ENCODE data around the gene HSPBAP1. TPM values are rescaled to one million over a fixed set of nuclear protein-coding genes. Genes with fewer than 3 reads are reported as not detected.

The HSPBAP1 gene
- total RNA-seq, 1 donor from 2014 or later, result 9.1 TPM

DNA sequence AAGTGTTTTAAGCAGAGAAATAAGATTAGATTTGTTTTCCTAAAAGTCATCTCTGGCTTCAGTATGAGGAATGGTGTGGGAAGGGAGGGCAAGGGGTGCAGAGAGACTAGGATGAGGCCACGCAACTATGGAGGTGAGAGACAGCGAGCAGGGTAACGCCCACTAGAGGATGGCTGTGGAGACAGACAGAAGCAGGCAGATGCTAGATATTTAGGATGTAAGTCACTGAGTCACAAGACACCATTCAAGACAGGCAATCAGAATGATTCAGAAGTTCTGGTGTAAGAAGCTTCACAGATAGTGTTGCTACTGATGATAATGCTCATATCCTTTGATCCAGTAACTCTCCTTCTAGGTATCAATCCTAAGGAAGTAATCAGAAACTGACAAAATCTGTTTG lies 19.1 kb downstream of the HSPBAP1 start:
- TF ChIP-seq, protein P1, sequence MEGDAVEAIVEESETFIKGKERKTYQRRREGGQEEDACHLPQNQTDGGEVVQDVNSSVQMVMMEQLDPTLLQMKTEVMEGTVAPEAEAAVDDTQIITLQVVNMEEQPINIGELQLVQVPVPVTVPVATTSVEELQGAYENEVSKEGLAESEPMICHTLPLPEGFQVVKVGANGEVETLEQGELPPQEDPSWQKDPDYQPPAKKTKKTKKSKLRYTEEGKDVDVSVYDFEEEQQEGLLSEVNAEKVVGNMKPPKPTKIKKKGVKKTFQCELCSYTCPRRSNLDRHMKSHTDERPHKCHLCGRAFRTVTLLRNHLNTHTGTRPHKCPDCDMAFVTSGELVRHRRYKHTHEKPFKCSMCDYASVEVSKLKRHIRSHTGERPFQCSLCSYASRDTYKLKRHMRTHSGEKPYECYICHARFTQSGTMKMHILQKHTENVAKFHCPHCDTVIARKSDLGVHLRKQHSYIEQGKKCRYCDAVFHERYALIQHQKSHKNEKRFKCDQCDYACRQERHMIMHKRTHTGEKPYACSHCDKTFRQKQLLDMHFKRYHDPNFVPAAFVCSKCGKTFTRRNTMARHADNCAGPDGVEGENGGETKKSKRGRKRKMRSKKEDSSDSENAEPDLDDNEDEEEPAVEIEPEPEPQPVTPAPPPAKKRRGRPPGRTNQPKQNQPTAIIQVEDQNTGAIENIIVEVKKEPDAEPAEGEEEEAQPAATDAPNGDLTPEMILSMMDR (conservative IDR thresholded peaks at IDR 0.05), result no peak
- H3K4me3 Mint-ChIP-seq, result no peak overlapping the region
- no peaks in the 10 kb centered on the region for H3K9me3 Mint-ChIP-seq
- H3K36me3 Mint-ChIP-seq, result peaks cover 10% of the 10 kb centered on the region
- H3K27me3 Mint-ChIP-seq, result no peaks in the 10 kb centered on the region
- H3K4me1 Mint-ChIP-seq (ENCODE audit: unreplicated experiment), result no peaks in the 10 kb centered on the region
- H3K27ac Mint-ChIP-seq, result no peak overlapping the region
- DNase-seq (ENCODE audit: extremely low spot score, unreplicated experiment), result no peak

DNA sequence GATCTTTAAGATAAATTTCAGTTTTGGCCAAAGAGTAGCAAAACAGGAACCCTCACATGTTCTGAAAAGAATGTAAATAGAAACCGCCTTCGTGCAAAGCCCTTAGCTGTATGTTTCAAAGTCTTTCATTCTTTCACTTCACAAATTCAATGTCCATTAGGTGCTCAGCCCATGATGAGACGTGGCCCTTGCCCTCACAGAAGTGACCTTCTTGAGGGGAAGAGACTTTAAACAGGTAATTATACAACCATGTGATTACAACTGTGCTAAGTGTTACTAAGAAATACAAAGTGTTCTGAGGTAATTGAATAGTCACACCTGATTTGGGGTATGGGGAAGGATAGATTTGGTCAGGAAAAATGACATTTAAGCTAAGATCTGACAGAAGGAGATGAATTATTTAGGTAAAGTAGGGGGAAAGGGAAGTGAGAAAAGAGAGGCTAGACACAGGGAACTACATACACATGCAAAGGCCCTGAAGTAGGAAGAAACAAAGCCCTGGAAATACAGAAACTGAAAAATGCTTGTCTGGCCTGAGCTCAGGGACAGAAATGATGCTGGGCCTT lies 19.6 kb downstream of the HSPBAP1 start:
- peaks cover 10% of the 10 kb centered on the region for H3K36me3 Mint-ChIP-seq
- no peaks in the 10 kb centered on the region for H3K27me3 Mint-ChIP-seq
- H3K9me3 Mint-ChIP-seq, result no peaks in the 10 kb centered on the region
- no peak for DNase-seq (ENCODE audit: extremely low spot score, unreplicated experiment)
- H3K4me3 Mint-ChIP-seq, result no peak overlapping the region
- TF ChIP-seq, protein P1 (conservative IDR thresholded peaks at IDR 0.05), result no peak
- H3K27ac Mint-ChIP-seq, result peak overlapping the region; percentile 65
- no peaks in the 10 kb centered on the region for H3K4me1 Mint-ChIP-seq (ENCODE audit: unreplicated experiment)

DNA sequence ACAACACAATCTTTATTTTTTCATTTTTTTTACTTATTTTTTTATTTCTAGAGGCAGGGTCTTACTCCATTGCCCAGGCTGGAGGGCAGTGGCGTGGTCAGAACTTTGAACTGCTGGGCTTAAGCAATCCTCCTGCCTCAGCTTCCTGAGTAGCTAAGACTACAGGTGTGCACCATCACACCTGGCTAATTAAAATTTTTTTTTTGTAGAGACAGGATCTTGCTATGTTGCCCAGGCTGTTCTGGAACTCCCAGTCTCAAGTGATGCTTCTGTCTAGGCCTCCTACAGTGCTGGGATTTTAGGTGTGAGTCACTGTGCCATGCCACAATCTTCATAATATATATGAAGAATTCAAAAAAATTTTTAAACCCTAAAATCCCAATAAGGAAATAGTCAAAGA lies 20.8 kb downstream of the HSPBAP1 start:
- Mint-ChIP-seq H3K4me3 (no peak overlapping the region), H3K4me1 (ENCODE audit: unreplicated experiment) (no peaks in the 10 kb centered on the region), H3K9me3 (no peaks in the 10 kb centered on the region), H3K27me3 (no peaks in the 10 kb centered on the region), H3K36me3 (peaks cover 10% of the 10 kb centered on the region), H3K27ac (no peak overlapping the region)
- DNase-seq (ENCODE audit: extremely low spot score, unreplicated experiment), result no peak
- TF ChIP-seq, protein P1 (conservative IDR thresholded peaks at IDR 0.05), result no peak

DNA sequence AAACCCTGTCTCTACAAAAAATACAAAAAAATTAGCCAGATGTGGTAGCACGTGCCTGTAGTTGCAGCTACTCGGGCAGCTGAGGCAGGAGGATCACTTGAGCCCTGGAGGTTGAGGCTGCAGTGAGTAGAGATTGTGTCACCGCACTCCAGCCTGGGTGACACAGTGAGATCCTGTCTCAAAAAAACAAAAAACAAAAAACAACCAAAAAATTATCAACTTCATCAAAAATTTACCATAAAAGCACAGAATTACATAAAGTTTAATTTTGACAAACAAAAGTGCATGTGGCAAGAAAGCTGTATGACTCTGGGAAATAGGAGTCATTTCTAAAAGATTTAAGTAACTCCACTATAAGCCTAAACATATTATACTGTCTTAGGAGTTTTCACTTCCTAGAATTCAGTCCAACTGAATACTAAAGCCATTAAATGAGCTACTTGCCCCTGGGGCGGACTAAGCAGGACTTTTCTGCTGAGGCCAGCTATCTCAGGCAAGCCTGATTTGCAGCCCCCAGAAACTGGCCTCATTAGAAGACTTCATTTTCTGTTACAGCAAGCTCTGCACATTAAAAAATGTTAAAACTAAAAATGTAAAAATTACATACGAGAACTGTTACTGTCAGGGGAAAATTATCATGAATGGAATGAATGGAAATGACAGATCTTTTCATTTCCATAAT lies 23.0 kb downstream of the HSPBAP1 start:
- Mint-ChIP-seq H3K4me3 (no peak overlapping the region), H3K9me3 (no peaks in the 10 kb centered on the region), H3K36me3 (peaks cover 10% of the 10 kb centered on the region), H3K4me1 (ENCODE audit: unreplicated experiment) (no peaks in the 10 kb centered on the region), H3K27me3 (no peaks in the 10 kb centered on the region), H3K27ac (no peak overlapping the region)
- TF ChIP-seq, protein P1 (conservative IDR thresholded peaks at IDR 0.05), result no peak
- DNase-seq (ENCODE audit: extremely low spot score, unreplicated experiment), result no peak

DNA sequence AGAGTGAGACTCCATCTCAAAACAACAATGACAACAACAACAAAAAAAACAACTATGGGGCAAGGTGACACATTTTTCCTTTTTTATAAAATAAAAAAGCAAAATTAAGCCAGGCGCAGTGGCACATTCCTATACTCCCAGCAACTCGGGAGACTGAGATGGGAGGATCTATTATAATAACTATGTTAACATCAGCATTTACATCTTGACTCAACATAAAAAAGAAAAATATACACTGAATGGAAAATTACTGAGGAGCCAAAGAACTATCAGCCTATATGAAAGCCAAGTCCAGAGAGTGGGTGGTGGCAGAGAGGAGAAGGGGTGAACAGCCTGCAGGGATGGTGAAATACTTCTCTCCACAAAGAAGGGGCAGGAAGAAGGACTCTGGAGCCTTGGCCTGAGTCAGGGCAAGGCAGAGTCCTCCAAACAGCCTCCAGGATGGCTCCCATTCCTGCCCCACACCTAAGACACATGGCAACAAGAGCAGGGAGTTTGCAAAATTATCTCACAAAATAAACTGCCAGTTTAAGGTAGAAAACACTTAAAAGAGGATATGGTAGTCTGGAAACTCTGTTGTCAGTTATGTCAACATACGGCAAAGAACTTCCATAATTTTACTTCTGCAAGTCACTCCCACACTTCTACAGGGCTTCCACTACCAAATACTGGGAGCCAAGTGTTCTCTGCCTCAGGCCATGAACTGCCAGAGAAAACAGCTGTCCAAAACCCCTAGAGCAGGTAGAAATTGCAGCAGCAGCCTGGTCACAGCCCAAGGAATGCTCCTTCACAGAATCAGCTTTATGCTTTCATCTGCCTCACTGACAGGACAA lies 25.9 kb downstream of the HSPBAP1 start:
- no peaks in the 10 kb centered on the region for H3K4me1 Mint-ChIP-seq (ENCODE audit: unreplicated experiment)
- no peaks in the 10 kb centered on the region for H3K9me3 Mint-ChIP-seq
- H3K27me3 Mint-ChIP-seq, result no peaks in the 10 kb centered on the region
- no peak for DNase-seq (ENCODE audit: extremely low spot score, unreplicated experiment)
- no peak overlapping the region for H3K4me3 Mint-ChIP-seq
- TF ChIP-seq, protein P1 (conservative IDR thresholded peaks at IDR 0.05), result no peak
- no peak overlapping the region for H3K27ac Mint-ChIP-seq
- H3K36me3 Mint-ChIP-seq, result peaks cover 8% of the 10 kb centered on the region

Data from type B pancreatic cell (in vitro differentiated cells).